WERI-Rb-1 (cell line): ENCODE results near the gene ZCCHC9.
"Not testable (repeated sequence)": the region's sequence is repeated elsewhere in the genome, so short reads cannot be mapped to it uniquely, and the experiment has no call there.

Experiments
- DNase-seq: peaks from one replicate; pipeline ENCODE4 v3.0.0-alpha.2; 2020
- H3K27ac ChIP-seq: fragments of 250-450 bp; sonication (Bioruptor Pico); 2 replicates; pipeline ENCODE4 v1.5.1; 2020; ENCODE audit warnings: mild to moderate bottlenecking, moderate library complexity
- H3K27me3 ChIP-seq: fragments of 250-450 bp; sonication (Bioruptor Pico); 2 replicates; pipeline ENCODE4 v1.5.1; 2021; ENCODE audit warnings: mild to moderate bottlenecking, low read depth, moderate library complexity; ENCODE audit not compliant: insufficient read depth, severe bottlenecking
- H3K36me3 ChIP-seq: fragments of 250-450 bp; sonication (Bioruptor Pico); 2 replicates; pipeline ENCODE4 v1.5.1; 2020; ENCODE audit warnings: mild to moderate bottlenecking, moderate library complexity
- H3K4me3 ChIP-seq: 2 replicates; pipeline ENCODE4 v1.5.1; 2011; ENCODE audit warnings: low read depth, mild to moderate bottlenecking, control low read depth, low read length
- H3K9me3 ChIP-seq: fragments of 250-450 bp; sonication (Bioruptor Pico); 2 replicates; pipeline ENCODE4 v1.5.1; 2021; ENCODE audit warnings: mild to moderate bottlenecking, moderate library complexity; ENCODE audit not compliant: severe bottlenecking
- TF ChIP-seq, protein P1 (sequence below): IDR thresholded peaks from 2 replicates; pipeline ENCODE4 v1.5.1; 2011; ENCODE audit warnings: low read depth, mild to moderate bottlenecking, control low read depth, inconsistent platforms, low read length

The ZCCHC9 gene

DNA sequence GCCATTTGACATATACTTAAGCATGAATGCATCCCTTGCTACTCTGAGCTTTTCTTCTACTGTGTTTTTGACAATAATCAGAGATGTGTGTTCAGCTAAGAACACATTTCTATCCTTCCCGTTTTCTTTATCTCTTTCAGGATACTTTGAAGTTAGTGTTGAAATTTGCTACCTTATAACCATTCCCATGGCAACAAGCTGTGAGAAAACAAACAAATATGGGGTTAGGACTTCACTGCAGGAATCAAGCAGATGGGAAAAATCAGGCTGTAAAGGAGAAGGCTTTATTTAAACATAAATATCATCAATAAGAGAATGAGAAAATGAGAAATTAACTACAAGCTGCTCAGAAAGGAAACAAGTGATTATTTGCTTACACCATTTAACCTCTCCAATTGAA is 35.2 kb downstream of the ZCCHC9 start:
- no peaks in the 10 kb centered on the region for H3K36me3 ChIP-seq
- H3K27ac ChIP-seq: no peak overlapping the region
- TF ChIP-seq, protein P1, sequence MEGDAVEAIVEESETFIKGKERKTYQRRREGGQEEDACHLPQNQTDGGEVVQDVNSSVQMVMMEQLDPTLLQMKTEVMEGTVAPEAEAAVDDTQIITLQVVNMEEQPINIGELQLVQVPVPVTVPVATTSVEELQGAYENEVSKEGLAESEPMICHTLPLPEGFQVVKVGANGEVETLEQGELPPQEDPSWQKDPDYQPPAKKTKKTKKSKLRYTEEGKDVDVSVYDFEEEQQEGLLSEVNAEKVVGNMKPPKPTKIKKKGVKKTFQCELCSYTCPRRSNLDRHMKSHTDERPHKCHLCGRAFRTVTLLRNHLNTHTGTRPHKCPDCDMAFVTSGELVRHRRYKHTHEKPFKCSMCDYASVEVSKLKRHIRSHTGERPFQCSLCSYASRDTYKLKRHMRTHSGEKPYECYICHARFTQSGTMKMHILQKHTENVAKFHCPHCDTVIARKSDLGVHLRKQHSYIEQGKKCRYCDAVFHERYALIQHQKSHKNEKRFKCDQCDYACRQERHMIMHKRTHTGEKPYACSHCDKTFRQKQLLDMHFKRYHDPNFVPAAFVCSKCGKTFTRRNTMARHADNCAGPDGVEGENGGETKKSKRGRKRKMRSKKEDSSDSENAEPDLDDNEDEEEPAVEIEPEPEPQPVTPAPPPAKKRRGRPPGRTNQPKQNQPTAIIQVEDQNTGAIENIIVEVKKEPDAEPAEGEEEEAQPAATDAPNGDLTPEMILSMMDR: no peak
- H3K27me3 ChIP-seq: no peaks in the 10 kb centered on the region
- H3K4me3 ChIP-seq: no peak overlapping the region
- DNase-seq: no peak
- no peaks in the 10 kb centered on the region for H3K9me3 ChIP-seq

DNA sequence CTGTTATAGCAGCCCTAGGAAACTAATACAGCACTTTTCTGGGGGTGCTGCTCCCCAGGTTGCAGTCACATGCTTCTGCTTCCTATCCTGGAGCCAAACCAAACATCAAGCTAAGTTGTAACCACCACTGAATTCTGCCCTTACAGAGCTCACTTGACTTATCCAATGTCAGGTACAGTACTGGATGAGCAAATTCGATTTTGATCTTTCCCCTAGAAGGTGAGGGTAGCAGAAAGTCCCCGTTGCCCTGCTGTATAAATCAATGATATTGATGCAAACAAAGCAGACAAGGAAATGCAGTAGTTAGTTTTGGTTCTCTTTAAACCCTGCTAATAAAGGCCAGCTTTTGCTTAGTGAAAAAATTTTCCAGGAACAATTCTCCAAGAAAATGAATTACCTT is 36.4 kb downstream of the ZCCHC9 start:
- Histone ChIP-seq H3K27ac (no peak overlapping the region), H3K27me3 (no peaks in the 10 kb centered on the region), H3K4me3 (no peak overlapping the region), H3K36me3 (no peaks in the 10 kb centered on the region), H3K9me3 (no peaks in the 10 kb centered on the region)
- DNase-seq: no peak
- TF ChIP-seq, protein P1: no peak

DNA sequence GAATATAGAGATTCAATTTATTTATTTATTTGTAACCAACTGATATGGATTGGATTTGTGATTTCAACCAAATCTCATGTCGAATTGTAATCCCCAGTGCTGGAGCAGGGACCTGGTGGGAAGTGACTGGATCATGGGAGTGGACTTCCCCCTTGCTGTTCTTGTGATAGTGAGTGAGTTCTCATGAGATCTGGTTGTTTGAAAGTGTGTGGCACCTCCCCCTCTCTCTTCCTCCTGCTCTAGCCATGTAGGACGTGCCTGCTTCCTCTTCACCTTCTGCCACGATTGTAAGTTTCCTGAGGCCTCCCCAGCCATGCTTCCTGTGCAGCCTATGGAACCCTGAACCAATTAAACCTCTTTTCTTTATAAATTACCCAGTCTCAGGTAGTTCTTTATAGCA is 36.8 kb downstream of the ZCCHC9 start:
- H3K36me3 ChIP-seq, H3K27me3 ChIP-seq, DNase-seq, H3K4me3 ChIP-seq, H3K27ac ChIP-seq, H3K9me3 ChIP-seq: not testable (repeated sequence)

DNA sequence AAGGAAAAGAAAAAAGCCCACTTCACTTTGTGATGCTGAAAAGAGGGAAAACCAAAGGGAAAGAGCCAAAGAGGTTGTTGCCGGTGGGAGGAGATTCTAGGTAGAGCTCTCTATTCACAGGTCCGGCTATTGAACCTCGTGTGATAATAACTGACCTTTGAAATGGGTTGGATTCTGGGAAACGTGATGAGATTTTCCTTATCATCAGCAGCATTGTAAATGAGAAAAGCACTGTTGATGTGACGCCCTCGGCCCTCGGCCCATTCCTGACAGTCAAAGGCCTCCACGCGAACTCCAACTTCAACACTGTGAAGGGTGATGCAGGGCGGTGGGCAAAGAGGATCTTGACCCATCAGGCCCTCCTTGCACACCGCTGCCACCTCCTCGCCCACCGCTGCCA is 43.3 kb downstream of the ZCCHC9 start:
- Histone ChIP-seq H3K27me3 (no peaks in the 10 kb centered on the region), H3K4me3 (no peak overlapping the region), H3K27ac (no peak overlapping the region), H3K9me3 (no peaks in the 10 kb centered on the region), H3K36me3 (no peaks in the 10 kb centered on the region)
- TF ChIP-seq, protein P1: no peak
- DNase-seq: no peak

DNA sequence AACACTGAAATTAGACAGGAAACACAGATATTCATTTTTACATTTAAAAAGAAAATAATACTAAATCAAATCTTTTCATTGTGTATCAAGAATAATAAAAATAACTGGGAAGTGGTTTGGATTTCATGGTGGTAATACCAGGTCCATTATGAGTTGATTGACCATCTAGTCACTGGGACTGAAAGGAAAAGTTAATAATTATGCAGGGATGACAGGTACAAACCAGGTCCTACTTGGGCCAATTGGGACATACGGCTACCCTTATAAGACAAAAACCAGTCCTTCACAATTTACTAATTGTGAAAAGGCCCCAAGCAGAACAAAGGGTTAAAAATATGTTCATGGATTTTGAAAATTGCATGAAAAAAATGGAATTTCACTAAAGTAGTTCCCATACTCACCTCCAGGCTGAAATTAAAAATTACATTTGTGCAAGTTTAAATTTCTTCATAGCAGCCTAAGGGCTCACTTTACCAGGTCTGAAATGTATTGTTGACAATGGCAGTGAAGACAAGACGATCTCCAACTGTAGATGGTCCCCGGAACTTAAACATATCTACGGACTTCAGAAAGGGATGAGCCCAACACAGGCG is 44.1 kb downstream of the ZCCHC9 start:
- no peak for DNase-seq
- no peaks in the 10 kb centered on the region for H3K27me3 ChIP-seq
- TF ChIP-seq, protein P1: no peak
- H3K36me3 ChIP-seq: no peaks in the 10 kb centered on the region
- no peaks in the 10 kb centered on the region for H3K9me3 ChIP-seq
- no peak overlapping the region for H3K27ac ChIP-seq
- H3K4me3 ChIP-seq: no peak overlapping the region

DNA sequence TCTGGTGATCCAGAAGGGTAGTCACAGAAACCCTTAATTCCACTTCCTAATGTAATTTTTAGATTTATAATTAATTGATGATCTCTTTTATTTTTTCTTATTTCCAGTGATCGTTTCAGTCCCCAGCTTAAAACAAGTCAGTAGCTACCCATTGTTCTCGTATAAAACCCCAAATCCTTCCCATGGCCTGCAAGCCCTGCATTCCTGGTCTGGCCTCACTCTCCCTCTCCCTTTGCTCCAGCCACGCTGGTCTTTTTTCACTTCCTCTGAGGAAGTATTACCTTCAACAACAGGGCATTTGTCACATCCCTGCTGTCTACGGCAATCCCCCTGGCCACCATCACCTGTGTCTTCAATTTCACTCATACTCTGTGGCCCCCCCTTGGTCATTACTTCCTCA is 47.8 kb downstream of the ZCCHC9 start:
- Histone ChIP-seq H3K27me3 (no peaks in the 10 kb centered on the region), H3K36me3 (no peaks in the 10 kb centered on the region), H3K9me3 (no peaks in the 10 kb centered on the region), H3K27ac (no peak overlapping the region), H3K4me3 (no peak overlapping the region)
- TF ChIP-seq, protein P1: no peak
- no peak for DNase-seq
